ENCODE measurements around the gene ARAF.

GRCh38 chrX:47571896-47572295 is 10.9 kb downstream of the ARAF start:
- TF ChIP-seq CTCF (IDR thresholded peaks at IDR 0.05; ENCODE audit: low read depth, low read length, poor library complexity, severe bottlenecking) (no peak), EZH2phosphoT487 (IDR thresholded peaks at IDR 0.05; ENCODE audit: borderline replicate concordance, low read length) (no peak)

Data from DOHH2 (cell line).